ENCODE data around the gene ATP5MG.

ATP5MG gene

DNA sequence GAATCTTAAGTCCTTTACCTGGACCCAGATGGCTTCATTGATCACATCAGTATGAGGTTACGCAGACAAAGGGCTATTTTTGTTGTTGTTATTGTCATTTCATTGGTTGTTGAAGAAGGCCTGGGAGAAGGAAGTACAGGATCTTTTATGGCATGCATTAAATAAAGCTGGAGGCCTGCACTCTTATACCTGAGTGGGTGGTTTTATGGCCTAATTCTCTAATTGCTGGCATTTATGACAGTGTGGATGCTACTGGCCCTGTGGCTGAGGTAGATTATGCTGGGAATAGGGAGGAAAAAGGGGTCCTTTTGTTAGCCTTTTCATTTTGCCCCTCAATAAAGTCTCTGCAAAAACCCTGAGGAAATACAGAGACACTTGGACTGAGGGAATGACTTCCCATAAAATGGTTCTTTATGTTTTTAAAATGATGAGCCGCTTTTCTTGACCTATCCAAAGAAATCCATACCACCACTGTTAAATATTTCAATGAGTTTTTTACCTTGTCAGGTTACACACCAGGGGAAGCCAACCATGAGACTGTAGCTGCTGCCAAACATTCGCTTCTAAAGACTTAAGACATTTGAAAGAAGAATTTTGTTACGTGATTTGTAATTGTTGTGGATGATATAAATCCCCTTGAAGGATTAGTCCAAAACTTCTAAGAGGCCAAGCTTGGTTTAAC lies 41.6 kb downstream of the ATP5MG start:
- DNase-seq = no peak

DNA sequence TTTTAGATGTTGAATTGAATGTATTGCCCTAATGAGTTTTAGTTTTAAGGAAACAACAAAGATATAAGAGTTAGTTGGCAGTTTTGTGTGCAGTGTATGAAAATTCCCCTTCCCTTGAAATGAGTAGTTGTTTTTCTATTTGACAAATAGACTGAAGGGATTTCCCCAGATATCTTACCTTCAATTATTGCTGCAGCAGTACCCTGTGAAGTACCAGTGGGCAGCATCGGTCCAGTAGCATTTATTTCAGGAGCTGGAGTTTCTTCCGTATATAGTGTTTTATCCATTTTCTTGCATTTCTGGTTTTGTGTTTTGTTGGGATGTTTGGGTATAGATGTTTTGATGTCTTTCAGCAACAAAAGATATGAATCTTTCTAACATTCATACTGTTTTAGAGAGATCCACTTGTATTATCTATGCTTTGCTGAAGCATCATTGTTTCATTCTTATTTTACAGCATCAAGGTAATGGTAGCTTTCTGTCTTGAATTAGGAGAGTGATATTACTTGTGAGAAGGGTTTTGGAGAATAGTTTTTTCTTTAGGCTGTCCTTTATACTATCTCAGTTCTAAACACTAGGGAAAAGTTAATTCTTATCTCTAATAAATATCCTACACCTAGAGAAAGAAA lies 42.3 kb downstream of the ATP5MG start:
- DNase-seq = no peak

DNA sequence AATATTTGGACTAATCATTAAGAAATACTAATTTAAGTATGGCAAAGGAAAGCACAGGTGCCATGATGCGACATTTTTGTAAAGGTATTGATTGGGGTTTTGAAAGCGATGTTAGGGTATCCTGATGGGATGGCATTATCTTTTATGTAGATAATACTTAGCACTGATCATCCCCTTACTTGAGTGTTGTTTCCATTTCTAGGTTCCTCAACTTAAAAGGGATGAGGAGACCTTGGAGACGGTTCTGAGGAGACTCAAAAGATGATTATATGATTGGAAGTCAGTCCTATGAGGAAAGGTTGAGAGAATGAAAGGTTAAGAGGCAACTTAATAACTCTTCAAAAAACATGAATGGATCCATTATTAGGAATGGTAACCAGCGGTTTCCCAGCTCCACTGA lies 46.0 kb downstream of the ATP5MG start:
- DNase-seq = no peak

DNA sequence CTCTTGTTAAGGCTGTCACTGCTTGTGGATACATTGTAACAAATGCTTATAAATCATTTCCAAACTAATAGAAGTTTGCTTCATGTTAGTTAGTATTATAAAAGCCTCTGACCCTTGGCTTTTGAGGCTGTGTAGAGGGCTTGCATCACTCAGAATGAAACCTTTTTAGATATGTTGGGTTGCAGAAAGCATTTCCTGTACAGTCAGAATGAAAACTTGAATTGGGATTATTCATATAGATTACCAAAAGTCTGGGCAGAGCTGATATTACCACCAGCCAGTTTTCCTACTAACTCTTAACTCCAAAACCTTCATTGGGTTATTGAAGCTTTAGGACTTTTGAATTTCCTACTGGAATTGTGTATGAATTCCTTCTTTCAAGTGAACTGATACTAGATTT lies 46.9 kb downstream of the ATP5MG start:
- DNase-seq = no peak

DNA sequence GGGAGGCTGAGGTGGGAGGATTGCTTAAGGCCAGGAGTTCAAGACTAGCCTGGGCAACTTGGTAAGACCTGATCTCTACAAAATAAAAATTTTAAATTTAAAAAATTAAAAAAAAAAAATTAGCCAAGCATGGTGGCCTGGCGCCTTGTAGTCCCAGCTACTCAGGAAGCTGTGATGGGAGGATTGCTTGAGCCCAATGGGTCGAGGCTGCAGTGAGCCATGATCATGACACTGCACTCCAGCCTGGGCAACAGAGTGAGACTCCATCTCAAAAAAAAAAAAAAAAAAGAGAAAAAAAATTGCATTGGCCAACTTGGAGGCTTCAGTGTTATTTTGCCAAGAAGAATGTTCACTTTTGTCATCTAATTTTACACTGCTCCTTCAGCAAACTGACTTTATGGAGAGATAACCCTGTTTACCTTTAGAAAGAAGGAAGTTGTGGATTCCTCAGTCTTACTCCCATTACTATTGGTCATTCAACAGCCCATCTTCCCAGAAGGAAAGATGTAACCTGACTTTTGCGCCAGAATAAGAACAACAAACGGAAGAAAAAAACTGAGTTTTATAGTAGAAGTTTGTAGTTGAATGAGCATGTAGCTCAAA lies 48.0 kb downstream of the ATP5MG start:
- DNase-seq = no peak

DNA sequence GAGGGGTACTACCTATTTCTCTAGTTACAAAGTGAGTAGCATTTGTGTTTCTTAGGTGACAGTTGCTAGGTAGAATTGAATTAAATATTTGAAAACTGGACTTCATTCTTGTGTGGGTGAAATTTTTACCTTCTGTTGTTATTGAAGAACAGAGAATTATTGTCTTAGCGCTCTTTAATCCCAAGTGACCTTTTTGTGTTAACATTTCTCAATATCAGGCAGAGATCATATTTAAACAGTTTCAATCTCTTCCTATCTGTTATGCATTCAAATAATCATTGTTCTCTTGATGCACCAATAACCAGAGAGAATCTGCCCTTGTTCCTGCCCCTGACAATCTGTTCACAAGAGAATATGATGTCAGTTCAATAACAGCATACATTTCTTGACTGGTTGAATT lies 49.0 kb downstream of the ATP5MG start:
- no peak for DNase-seq

Data from Kasumi-1 (cell line).